Natural killer cell (primary cell): ENCODE results near the gene KRTAP6-1. TPM values are rescaled to one million over a fixed set of nuclear protein-coding genes. Genes with fewer than 3 reads are reported as not detected.

Source experiments
- ATAC-seq, 3 donors: fragments of 150-1000 bp in 2 of 3; fragments of 200-7000 bp in 1 of 3; cut with Tn5 transposase; 1 replicate in 1 of 3; 2 replicates in 2 of 3; pipeline ENCODE4 v1.10.0; 2021; ENCODE audit warnings: mild to moderate bottlenecking in 2 of 3, moderate library complexity in 2 of 3
- DNase-seq, 2 donors: peaks; one replicate each; pipeline versions ENCODE4 v3.0.0 to v3.0.0-alpha.2; 2013 to 2021; ENCODE audit warnings: mixed read lengths in 1 of 2
- H3K27ac ChIP-seq: one replicate; pipeline ENCODE4 v1.5.1; 2013; ENCODE audit warnings: mild to moderate bottlenecking, low read length
- H3K27me3 ChIP-seq: one replicate; pipeline ENCODE4 v1.6.1; 2013; ENCODE audit warnings: low read length; ENCODE audit not compliant: control insufficient read depth, insufficient read depth
- H3K36me3 ChIP-seq: one replicate; pipeline ENCODE4 v1.6.1; 2013; ENCODE audit warnings: low read length; ENCODE audit not compliant: control insufficient read depth, insufficient read depth
- H3K4me1 ChIP-seq: one replicate; pipeline ENCODE4 v1.6.1; 2013; ENCODE audit warnings: low read length; ENCODE audit not compliant: control insufficient read depth, insufficient read depth
- H3K4me3 ChIP-seq: one replicate; pipeline ENCODE4 v1.5.1; 2013; ENCODE audit warnings: low read length
- H3K9me3 ChIP-seq: one replicate; pipeline ENCODE4 v1.6.1; 2013; ENCODE audit warnings: low read length; ENCODE audit not compliant: control insufficient read depth, insufficient read depth
- H3K27ac Mint-ChIP-seq, 2 donors: one replicate each; pipeline ENCODE4 v1.8.0; 2022; ENCODE audit warnings: mild to moderate bottlenecking in 2 of 2, mixed read lengths in 2 of 2, moderate library complexity in 1 of 2
- H3K27me3 Mint-ChIP-seq, 2 donors: one replicate each; pipeline ENCODE4 v1.8.0; 2022; ENCODE audit warnings: low read depth in 2 of 2, mixed read lengths in 2 of 2
- H3K36me3 Mint-ChIP-seq: one replicate; pipeline ENCODE4 v1.8.0; 2022; ENCODE audit warnings: mixed read lengths
- H3K4me1 Mint-ChIP-seq, 2 donors: one replicate each; pipeline ENCODE4 v1.8.0; 2022; ENCODE audit warnings: mixed read lengths in 2 of 2
- H3K4me3 Mint-ChIP-seq: one replicate; pipeline ENCODE4 v1.8.0; 2022; ENCODE audit warnings: mild to moderate bottlenecking, moderate library complexity, mixed read lengths
- H3K9me3 Mint-ChIP-seq, 2 donors: one replicate each; pipeline ENCODE4 v1.8.0; 2022; ENCODE audit warnings: mixed read lengths in 2 of 2
- CTCF ChIP-seq: fragments of 200-600 bp; IDR thresholded peaks from one replicate; pipeline ENCODE4 v1.8.0; 2022; ENCODE audit warnings: antibody characterized with exemption
- WGBS: methylation state at CpG from one replicate; pipeline ENCODE4 v1.1.7; 2013; ENCODE audit warnings: missing lambda C conversion rate; ENCODE audit not compliant: insufficient coverage; 5-methylcytosine and 5-hydroxymethylcytosine counted together
- intact Hi-C: fragments of 100-400 bp; cut with micrococcal nuclease; formaldehyde crosslinking; loops from one replicate; pipeline ENCODE4 v1.14.2; 2022
- total RNA-seq, 4 donors: library from RNA; stranded (reverse); fragments of 120-200 nt in 1 of 4; gene quantifications; one replicate each; pipeline versions ENCODE4 v1.2.3 to v1.2.4, GENCODE V29; 2013 to 2022

KRTAP6-1 gene, protein sequence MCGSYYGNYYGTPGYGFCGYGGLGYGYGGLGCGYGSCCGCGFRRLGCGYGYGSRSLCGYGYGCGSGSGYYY
- not detected for total RNA-seq
- not detected for total RNA-seq (2013)

- Mint-ChIP-seq H3K4me3 (no peak within 1 kb of the TSS), H3K4me1 (no peaks in the 10 kb centered on the region), H3K27ac (no peak within 1 kb of the TSS), H3K9me3 (peaks cover 6 to 12% of the 10 kb centered on the region in 2 donors), H3K27me3 (no peaks in the 10 kb centered on the region), H3K36me3 (no peaks in the 10 kb centered on the region)
- ATAC-seq (no peak), DNase-seq (no peak)
- H3K36me3 ChIP-seq, result no peaks in the 10 kb centered on the region
- TF ChIP-seq CTCF, result no peak
- H3K4me1 ChIP-seq, result no peaks in the 10 kb centered on the region
- H3K27ac ChIP-seq, result no peak within 1 kb of the TSS
- intact Hi-C loops, result no loop called here
- WGBS, result 72% methylated on average over 2 of the region's 2 CpGs
- H3K9me3 ChIP-seq, result peaks cover 4% of the 10 kb centered on the region
- no peaks in the 10 kb centered on the region for H3K27me3 ChIP-seq
- no peak within 1 kb of the TSS for H3K4me3 ChIP-seq
These were observed at the start of gene KRTAP6-1 for GRCh38 chr21:30613836-30614235. TSS of gene KRTAP6-1 (minus strand) at chr21:30613930. CDS start at chr21:30613904, 26 bp downstream.

DNA sequence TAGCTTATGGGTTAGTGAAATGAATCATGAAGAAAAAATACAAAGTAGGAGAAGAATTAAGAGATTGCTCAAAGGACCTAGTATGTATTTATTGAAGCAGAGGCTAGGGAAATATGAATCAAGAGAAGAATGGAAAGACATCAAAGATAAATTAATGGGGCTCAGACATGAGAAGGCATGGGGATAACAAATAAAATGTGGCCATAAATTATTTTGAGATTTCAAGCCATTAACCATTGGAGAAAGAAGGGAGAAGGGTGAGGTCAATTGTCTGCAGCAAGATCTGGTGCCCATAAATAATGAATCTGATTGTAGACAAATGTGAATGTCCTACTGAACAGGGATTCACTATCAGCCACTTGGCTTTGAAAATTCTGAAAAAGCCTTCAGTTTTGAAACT, 39.2 kb upstream of the KRTAP6-1 start:
- TF ChIP-seq CTCF, result no peak
- Mint-ChIP-seq H3K4me1 (no peaks in the 10 kb centered on the region), H3K36me3 (no peaks in the 10 kb centered on the region)

DNA sequence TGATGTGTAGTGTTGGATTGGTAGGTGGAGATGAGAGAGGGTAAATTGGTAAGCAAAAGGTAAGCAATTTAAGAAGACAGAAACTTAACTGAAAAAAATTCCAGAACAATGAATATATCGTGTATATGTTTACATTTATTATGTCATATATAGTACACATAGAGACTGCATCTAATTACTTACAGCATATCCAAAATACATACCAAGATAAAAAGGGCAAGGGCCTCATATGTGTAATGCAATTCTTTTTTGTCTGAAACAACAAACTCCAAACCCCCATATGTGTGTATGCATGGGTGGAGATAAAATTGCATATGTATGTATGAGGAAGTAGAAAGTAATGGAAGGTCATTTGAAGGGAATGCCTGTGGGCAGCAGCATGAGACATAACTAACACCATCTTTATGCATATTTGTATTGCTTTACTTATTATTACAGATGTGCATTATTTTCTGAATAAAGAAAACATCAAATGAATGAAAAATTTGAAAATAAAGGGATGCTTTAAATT, 33.2 kb upstream of the KRTAP6-1 start:
- no CpG with 5 or more reads among the region's 1 CpG for WGBS
- TF ChIP-seq CTCF, result no peak
- H3K36me3 Mint-ChIP-seq, result no peaks in the 10 kb centered on the region
- Histone ChIP-seq H3K27me3 (no peaks in the 10 kb centered on the region), H3K36me3 (no peaks in the 10 kb centered on the region), H3K9me3 (no peaks in the 10 kb centered on the region), H3K27ac (no peak overlapping the region), H3K4me1 (no peaks in the 10 kb centered on the region), H3K4me3 (no peak overlapping the region)
- no peak overlapping the region for H3K27ac Mint-ChIP-seq
- no peak for ATAC-seq
- H3K27me3 Mint-ChIP-seq, result no peaks in the 10 kb centered on the region
- no peak overlapping the region for H3K4me3 Mint-ChIP-seq
- peaks cover 18 to 22% of the 10 kb centered on the region in 2 donors for H3K9me3 Mint-ChIP-seq
- H3K4me1 Mint-ChIP-seq, result no peaks in the 10 kb centered on the region
- intact Hi-C loops, result no loop called here
- DNase-seq, result no peak

More for the DNA sequence above, 39.2 kb upstream of the KRTAP6-1 start:
- H3K27me3 ChIP-seq, result no peaks in the 10 kb centered on the region
- no peaks in the 10 kb centered on the region for H3K27me3 Mint-ChIP-seq
- ATAC-seq (no peak), DNase-seq (no peak)
- H3K4me1 ChIP-seq, result no peaks in the 10 kb centered on the region
- H3K27ac ChIP-seq, result no peak overlapping the region
- no peaks in the 10 kb centered on the region for H3K9me3 ChIP-seq
- H3K27ac Mint-ChIP-seq, result no peak overlapping the region
- no peak overlapping the region for H3K4me3 ChIP-seq
- H3K4me3 Mint-ChIP-seq, result no peak overlapping the region
- intact Hi-C loops, result no loop called here
- peaks cover 15 to 16% of the 10 kb centered on the region in 2 donors for H3K9me3 Mint-ChIP-seq
- no peaks in the 10 kb centered on the region for H3K36me3 ChIP-seq

GRCh38 chr21:30642564-30642963, 28.8 kb upstream of the KRTAP6-1 start, which contains the start of gene KRTAP20-3:
TSS of gene KRTAP20-3 (plus strand) at chr21:30642864.
- Histone ChIP-seq H3K27me3 (no peaks in the 10 kb centered on the region), H3K4me3 (no peak within 1 kb of the TSS), H3K9me3 (no peaks in the 10 kb centered on the region), H3K36me3 (no peaks in the 10 kb centered on the region), H3K27ac (no peak within 1 kb of the TSS), H3K4me1 (no peaks in the 10 kb centered on the region)
- no peaks in the 10 kb centered on the region for H3K36me3 Mint-ChIP-seq
- H3K27ac Mint-ChIP-seq, result no peak within 1 kb of the TSS
- intact Hi-C loops, result no loop called here
- TF ChIP-seq CTCF, result no peak
- H3K4me1 Mint-ChIP-seq, result no peaks in the 10 kb centered on the region
- DNase-seq (no peak), ATAC-seq (no peak)
- H3K9me3 Mint-ChIP-seq, result peaks cover 18 to 20% of the 10 kb centered on the region in 2 donors
- no peaks in the 10 kb centered on the region for H3K27me3 Mint-ChIP-seq
- no peak within 1 kb of the TSS for H3K4me3 Mint-ChIP-seq
- WGBS, result 80% methylated on average over 2 of the region's 2 CpGs
